Middle frontal gyrus (tissue), 1 donor: Measurements from ENCODE around the gene PXDN.
"Not testable (repeated sequence)": the region's sequence is repeated elsewhere in the genome, so short reads cannot be mapped to it uniquely, and the experiment has no call there.

Source experiments
- DNase-seq: peaks from one replicate; pipeline ENCODE4 v3.0.0-alpha.2; 2015; ENCODE audit warnings: low spot score; ENCODE audit errors: extremely low spot score

PXDN gene

DNA sequence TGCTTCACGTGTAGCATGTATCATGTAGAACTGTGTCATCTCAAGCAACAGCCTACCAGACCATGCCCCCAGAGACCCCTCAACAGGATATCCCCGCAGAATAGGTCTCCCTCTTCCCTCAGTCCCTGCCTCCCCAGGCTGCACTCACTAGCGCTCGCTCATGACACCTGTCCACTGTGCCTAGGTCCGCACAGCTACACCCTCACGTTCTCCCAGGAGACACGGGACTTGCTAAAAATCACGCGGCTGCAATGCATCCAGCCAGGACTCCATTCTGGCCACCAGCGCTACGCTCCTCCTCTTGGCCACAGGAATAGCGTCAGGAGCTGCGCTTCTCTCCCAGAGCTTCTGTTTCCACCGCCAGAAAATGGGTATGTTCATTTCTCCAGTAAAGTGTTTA lies 2.5 kb downstream of the PXDN start:
- no peak for DNase-seq

- no peak for DNase-seq
Observed at GRCh38 chr2:1740716-1741589, 3.4 kb downstream of the PXDN start.

- DNase-seq: no peak
Observed at GRCh38 chr2:1739961-1740715, 4.2 kb downstream of the PXDN start.

- DNase-seq: no peak
Observed at GRCh38 chr2:1739322-1739957, 4.9 kb downstream of the PXDN start.

- no peak for DNase-seq
Observed at GRCh38 chr2:1738646-1739302, 5.5 kb downstream of the PXDN start.

DNA sequence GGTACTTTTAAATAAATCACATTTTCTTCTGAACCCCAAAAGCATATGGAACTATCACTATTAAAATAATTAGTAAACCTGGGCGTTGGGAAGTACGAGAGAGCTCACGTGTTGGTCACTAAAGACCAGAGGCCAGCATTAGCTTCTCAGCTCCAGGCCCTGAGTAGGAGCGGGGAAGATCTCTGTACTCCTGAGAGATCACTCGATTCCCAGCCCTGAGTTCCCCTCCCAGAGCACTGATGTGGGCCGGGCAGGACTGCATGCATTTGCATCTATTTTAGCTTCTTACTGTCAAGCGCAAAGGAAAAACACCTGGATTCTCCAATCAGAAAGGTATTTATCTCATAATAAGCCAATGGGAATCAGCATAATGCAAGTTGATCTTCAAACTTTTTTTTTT lies 6.2 kb downstream of the PXDN start:
- no peak for DNase-seq

- no peak for DNase-seq
Observed at GRCh38 chr2:1736997-1737480, 7.3 kb downstream of the PXDN start.

GRCh38 chr2:1736045-1736444 lies 8.3 kb downstream of the PXDN start:
- no peak for DNase-seq

DNA sequence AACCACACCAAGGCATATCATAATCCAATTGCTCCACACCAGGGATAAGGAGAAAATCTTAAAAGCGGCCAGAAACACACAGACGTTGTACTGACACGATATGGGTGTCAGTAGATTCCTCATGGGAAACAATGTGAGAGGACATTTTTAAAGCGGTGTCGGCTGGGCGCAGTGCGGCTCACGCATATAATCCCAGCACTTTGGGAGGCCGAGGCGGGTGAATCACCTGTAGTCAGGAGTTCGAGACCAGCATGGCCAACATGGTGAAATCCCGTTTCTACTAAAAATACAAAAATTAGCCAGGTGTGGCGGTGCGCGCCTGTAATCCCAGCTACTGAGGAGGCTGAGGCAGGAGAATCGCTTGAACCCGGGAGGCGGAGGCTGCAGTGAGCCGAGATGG lies 11.0 kb downstream of the PXDN start:
- DNase-seq: not testable (repeated sequence)

GRCh38 chr2:1731963-1732768 lies 12.1 kb downstream of the PXDN start:
- no peak for DNase-seq

- DNase-seq: no peak
Observed at GRCh38 chr2:1731447-1731962, 12.8 kb downstream of the PXDN start.

DNA sequence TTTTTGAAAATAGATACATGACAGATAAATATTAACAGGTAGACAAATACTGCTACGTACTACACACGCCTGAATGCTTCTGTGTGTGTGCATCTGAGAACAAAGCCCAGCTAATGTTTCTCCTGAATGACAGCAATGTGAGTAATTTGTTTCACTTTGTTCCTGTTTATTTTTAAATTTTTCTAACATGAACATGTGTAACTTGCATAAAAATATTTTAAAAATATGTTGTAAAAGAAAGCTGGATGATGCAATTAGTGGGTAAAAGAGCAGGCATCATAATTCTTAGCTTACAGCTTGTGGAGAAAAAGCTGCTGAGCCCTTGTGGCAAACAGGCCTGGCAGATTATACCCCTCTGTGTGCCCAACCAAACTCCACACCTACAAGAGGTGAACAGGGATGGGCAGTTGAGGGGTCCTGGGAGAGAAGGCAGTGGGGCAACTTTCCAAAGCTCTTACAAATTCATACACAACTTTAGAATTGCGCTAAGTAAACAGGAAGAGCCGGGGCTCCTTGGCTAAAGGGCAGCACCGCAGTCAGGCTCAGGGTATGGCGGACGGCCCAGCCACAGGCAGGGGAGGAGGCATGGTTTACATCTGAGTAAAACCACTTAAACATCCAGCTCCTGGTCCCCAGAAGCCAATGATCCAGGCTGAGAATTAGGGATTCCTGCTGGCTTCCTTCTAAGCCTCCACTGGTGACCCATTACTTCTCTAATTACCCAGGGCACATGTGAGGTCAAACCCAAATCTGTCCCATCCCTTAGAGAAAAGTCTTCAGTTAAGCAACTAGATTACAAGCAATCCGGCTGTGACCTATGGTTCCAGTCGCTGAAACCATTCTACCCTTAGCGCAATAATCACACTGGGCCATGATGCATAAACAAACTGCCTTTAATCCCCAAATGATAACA lies 14.0 kb downstream of the PXDN start:
- DNase-seq: no peak

DNA sequence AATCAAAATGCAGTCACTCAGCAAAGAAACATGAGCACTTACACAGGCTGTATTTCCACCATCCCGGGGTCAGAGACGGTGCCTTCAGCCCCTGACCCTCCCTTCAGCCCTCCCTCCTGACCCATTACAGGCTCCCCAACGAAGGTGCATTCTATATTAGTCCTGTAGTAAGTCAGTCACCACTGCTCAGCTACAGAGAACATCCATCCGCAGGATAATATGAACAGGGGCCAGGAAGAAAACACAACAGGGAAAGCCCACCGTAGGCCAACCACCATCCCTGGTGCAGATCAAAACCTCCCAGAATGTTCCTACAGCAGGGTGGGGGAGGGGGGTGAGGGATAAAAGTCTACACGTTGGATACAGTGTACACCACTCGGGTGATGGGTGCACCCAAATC lies 15.1 kb downstream of the PXDN start:
- no peak for DNase-seq

- DNase-seq: no peak
Observed at GRCh38 chr2:1728821-1729220, 15.5 kb downstream of the PXDN start.

GRCh38 chr2:1727796-1728474 lies 16.4 kb downstream of the PXDN start:
- DNase-seq: no peak

DNA sequence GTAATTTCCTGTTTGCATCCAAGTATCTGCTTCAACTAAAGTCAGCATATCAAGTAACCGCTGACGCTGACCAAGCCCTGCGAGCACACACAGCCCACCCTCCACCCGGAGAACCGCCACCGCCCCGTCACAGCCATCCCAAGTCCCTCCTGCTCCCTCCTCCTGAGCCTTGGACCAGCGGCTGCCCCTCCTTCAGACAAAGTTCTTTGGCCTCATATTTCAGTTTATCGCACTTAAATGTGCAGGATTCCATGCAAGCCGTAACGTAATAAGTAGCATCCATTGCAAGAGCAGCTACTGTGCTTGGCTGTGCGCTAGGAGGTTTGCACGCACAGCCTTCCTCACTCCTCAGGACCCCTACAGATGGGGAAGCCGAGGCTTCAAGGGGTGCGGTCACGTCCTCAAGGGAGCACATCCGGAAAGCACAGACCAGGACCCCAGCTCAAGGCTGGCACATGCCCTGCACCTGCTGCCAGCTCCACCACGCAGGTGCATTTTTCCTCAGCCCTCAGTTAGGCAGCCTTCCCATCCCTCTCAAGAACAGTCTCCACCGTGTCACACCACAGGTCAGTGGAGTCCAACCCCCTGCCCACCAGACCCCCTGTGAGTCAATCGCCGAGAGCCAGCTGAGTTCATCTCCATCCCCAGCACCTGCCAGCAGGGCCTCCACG lies 17.1 kb downstream of the PXDN start:
- DNase-seq: no peak

- no peak for DNase-seq
Observed at GRCh38 chr2:1726558-1726957, 17.8 kb downstream of the PXDN start.

DNA sequence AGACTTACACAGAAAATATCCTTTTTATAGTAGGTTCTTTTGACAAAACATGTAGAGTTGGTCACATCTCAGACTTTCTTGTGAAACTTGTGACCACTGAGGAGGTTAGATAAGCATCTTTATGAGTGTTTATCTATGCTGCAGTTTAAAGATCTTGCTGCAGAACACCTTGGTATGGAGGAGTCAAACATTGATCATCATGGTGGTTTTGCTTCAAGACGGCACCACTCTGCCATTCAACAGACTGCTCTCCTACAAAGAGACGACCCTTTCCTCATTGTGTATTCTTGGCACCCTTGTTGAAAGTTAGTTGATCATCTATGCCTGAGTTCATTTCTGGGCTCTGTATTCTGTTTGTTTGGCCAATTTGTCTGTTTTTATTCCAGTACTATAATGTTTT lies 20.0 kb downstream of the PXDN start:
- not testable (repeated sequence) for DNase-seq
